Ovary (tissue), 9 donors: Measurements from ENCODE around the gene CCND3. TPM values are rescaled to one million over a fixed set of nuclear protein-coding genes. Genes with fewer than 3 reads are reported as not detected.
"Not testable (repeated sequence)": the region's sequence is repeated elsewhere in the genome, so short reads cannot be mapped to it uniquely, and the experiment has no call there.

Experiments
- DNase-seq, 5 donors: peaks; one replicate each; pipeline ENCODE4 v3.0.0-alpha.2; 2019 to 2020
- H3K27ac ChIP-seq, 2 donors: fragments of 200-600 bp; one replicate each; pipeline versions ENCODE4 v1.5.1 to v1.8.0; 2019 to 2022
- H3K27me3 ChIP-seq: fragments of 200-600 bp; one replicate; pipeline ENCODE4 v1.8.0; 2022
- H3K36me3 ChIP-seq: fragments of 200-600 bp; sonication (generic); one replicate; pipeline ENCODE4 v1.5.1; 2019
- H3K4me1 ChIP-seq: one replicate; pipeline ENCODE4 v1.8.1; 2013; ENCODE audit warnings: mild to moderate bottlenecking, moderate library complexity; ENCODE audit not compliant: insufficient read depth
- H3K4me3 ChIP-seq: fragments of 200-600 bp; sonication (generic); one replicate; pipeline ENCODE4 v1.5.1; 2017
- H3K9me3 ChIP-seq, 2 donors: fragments of 200-600 bp in 1 of 2; sonication (generic) in 1 of 2; one replicate each; pipeline versions ENCODE4 v1.5.1 to v1.8.1; 2013 to 2019; ENCODE audit warnings: mild to moderate bottlenecking in 1 of 2, moderate library complexity in 1 of 2
- EP300 ChIP-seq: sonication (generic); formaldehyde crosslinking; IDR thresholded peaks from one replicate; pipeline ENCODE4 v1.6.1; 2017; ENCODE audit warnings: antibody characterized with exemption
- POLR2A ChIP-seq: fragments of 450-650 bp; IDR thresholded peaks from one replicate; pipeline ENCODE4 v1.6.1; 2017; ENCODE audit warnings: antibody characterized with exemption, mild to moderate bottlenecking, moderate library complexity
- WGBS, 3 donors: extraction: QIAGEN DNeasy Blood & Tissue Kit in 1 of 3; methylation state at CpG; one replicate each; pipeline versions ENCODE4 v1.1.5 to v1.1.7; 2013 to 2017; 5-methylcytosine and 5-hydroxymethylcytosine counted together
- intact Hi-C, 4 donors: fragments of 100-400 bp; cut with DNase I; formaldehyde crosslinking; loops; one replicate each; pipeline versions ENCODE4 v1.11.0 to v1.15.1; 2022 to 2023
- polyA plus RNA-seq, 2 donors: library from polyadenylated mRNA; stranded (reverse); fragments of 200-250 nt in 1 of 2; fragments of 350-450 nt in 1 of 2; fragmentation: Illumina TruSeq in 1 of 2; extraction: RNeasy Lipid Tissue Mini Kit (QIAGEN cat#74804) in 1 of 2; gene quantifications; one replicate each; pipeline ENCODE4 v1.2.3, GENCODE V29; 2013 to 2014
- total RNA-seq, 7 donors: library from RNA; depleted of rRNA in 2 of 7; stranded (reverse); fragments of >200 nt in 2 of 7; fragmentation: NEBNext Ultra II Directional in 3 of 7; extraction: Animal tissue kit (Norgen Biotek cat#: 25700) in 3 of 7; gene quantifications; one replicate each; pipeline versions ENCODE4 v1.1.0 to v1.2.4, GENCODE V29; 2016 to 2023
- TF ChIP-seq, protein P1 (sequence below), 3 donors: fragments of 450-650 bp in 2 of 3; fragments of 200-600 bp in 1 of 3; IDR thresholded peaks; one replicate each; pipeline versions ENCODE4 v1.5.1 to v1.8.0; 2016 to 2022; ENCODE audit warnings: antibody characterized with exemption in 3 of 3, mild to moderate bottlenecking in 1 of 3
- donor health status: DM: no; HTN: no; CAD: no; lungs with moderate emphysema.
- donor health status: DM: no; HTN: no; CAD: no.
- donor health status: Bipolar disorder and iron deficiency.
- donor health status: DM: yes; HTN: yes; CAD: no.
- donor health status: DM: no; HTN: no; CAD: no.
- donor health status: DM: yes; HTN: yes; CAD: no.

Gene CCND3
- total and polyA plus RNA-seq, 9 donors = 22.7 to 217 (median 53.7) TPM

DNA sequence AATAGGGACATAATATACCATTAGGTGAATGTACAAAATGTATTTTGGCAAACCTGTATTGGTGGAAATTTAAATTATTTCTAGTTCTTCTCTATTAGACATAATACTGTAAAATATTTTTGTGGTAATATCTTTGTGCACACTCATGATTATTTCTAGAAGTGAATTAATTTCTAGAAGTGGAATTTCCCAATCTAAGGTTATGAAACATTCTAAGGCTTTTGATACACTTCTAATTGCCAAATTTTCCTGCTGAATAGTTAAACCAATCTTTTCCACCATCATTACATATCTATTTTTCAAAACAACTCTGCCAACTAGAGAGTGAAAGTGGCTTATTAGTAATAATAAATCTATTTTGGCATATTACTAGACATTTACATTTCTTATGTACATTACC lies 1.8 kb upstream of the CCND3 start:
- no peak for DNase-seq
- Histone ChIP-seq H3K36me3 (no peaks in the 10 kb centered on the region), H3K9me3 (no peaks in the 10 kb centered on the region), H3K4me1 (peaks cover 10% of the 10 kb centered on the region), H3K27ac (no peak overlapping the region), H3K4me3 (no peak overlapping the region), H3K27me3 (no peaks in the 10 kb centered on the region)
- no peak for TF ChIP-seq EP300
- TF ChIP-seq, protein P1, sequence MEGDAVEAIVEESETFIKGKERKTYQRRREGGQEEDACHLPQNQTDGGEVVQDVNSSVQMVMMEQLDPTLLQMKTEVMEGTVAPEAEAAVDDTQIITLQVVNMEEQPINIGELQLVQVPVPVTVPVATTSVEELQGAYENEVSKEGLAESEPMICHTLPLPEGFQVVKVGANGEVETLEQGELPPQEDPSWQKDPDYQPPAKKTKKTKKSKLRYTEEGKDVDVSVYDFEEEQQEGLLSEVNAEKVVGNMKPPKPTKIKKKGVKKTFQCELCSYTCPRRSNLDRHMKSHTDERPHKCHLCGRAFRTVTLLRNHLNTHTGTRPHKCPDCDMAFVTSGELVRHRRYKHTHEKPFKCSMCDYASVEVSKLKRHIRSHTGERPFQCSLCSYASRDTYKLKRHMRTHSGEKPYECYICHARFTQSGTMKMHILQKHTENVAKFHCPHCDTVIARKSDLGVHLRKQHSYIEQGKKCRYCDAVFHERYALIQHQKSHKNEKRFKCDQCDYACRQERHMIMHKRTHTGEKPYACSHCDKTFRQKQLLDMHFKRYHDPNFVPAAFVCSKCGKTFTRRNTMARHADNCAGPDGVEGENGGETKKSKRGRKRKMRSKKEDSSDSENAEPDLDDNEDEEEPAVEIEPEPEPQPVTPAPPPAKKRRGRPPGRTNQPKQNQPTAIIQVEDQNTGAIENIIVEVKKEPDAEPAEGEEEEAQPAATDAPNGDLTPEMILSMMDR (IDR thresholded peaks at IDR 0.05) = no peak
- no peak for TF ChIP-seq POLR2A
- intact Hi-C loops = loop anchor here in 1 of 4 donors (5.0 kb wide), 1 partner anchor 99 kb away; no protein-coding TSS in a partner anchor

DNA sequence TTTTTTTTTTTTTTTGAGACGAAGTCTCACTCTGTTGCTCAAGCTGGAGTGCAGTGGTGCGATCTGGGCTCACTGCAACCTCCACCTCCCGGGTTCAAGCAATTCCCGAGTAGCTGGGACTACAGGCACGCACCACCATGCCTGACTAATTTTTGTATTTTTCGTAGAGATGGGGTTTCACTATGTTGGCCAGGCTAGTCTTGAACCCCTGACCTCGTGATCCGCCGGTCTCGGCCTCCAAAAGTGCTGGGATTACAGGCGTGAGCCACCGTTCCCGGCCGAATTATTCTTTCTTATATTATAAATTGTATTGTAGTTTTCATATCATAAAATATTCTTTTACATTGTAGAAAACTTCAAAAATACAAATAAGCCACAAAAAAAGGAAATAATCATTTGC lies 1.3 kb upstream of the CCND3 start:
- intact Hi-C loops = loop anchor here in 1 of 4 donors (5.0 kb wide), 1 partner anchor 99 kb away; no protein-coding TSS in a partner anchor

DNA sequence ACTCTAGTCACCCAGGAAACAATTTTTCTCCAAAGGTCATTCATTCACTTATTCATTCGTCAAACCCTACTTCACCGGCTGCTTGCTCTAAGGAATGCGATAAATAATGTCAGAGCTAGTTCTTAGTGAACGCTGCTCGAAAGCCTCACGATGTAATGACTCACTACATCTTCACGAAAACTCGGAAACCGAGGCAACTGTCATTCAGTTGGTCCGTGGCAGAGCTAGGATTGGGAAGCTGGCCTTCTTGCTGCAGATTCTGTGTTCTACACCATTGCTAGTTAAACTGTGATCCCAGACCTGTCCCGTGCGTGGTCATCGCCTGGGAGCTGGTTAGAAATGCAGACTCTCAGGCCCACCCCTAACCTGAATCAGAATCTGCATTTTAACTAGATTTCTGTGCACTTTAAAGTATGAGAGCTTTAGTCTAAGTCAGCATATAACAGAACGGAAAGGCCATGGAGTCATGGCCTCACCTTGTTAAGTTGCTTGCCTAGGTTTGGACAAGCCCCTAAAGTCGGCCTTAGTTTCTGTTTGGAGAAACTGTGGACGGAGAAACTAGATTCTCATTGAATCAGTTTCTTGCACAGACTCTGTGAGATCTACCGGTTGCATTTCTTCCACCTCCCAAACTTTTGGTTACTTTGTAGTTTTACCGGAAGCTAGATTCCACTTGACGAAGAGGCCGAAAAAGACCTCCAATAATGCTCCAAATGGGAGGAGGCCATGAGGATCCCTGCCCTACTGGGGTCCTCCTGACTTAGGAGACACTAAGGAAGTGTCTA lies 651 bp upstream of the CCND3 start:
- Histone ChIP-seq H3K9me3 (no peaks in the 10 kb centered on the region), H3K4me1 (peaks cover 10% of the 10 kb centered on the region), H3K36me3 (no peaks in the 10 kb centered on the region), H3K4me3 (peak overlapping the region; percentile 61), H3K27me3 (no peaks in the 10 kb centered on the region), H3K27ac (peak overlapping the region in 1 of 2 donors; percentile 29)
- DNase-seq = no peak
- WGBS, 3 donors = 31 to 35% (median 33%) methylated on average over 20 of the region's 20 CpGs
- TF ChIP-seq, protein P1 (IDR thresholded peaks at IDR 0.05) = no peak
- TF ChIP-seq EP300 (no peak), POLR2A (no peak)
- intact Hi-C loops = loop anchor here in 1 of 4 donors (5.0 kb wide), 1 partner anchor 100 kb away; no protein-coding TSS in a partner anchor

More for the DNA sequence above, 1.3 kb upstream of the CCND3 start:
- not testable (repeated sequence) for H3K9me3 ChIP-seq, H3K4me1 ChIP-seq, H3K36me3 ChIP-seq, H3K4me3 ChIP-seq, H3K27ac ChIP-seq, DNase-seq, H3K27me3 ChIP-seq
- WGBS, 3 donors = 80 to 89% (median 85%) methylated on average over 14 of the region's 14 CpGs

GRCh38 chr6:41940759-41941279 lies 789 bp downstream of the CCND3 start:
- Histone ChIP-seq H3K27me3 (no peaks in the 10 kb centered on the region), H3K27ac (peak overlapping the region; percentile 29 to 31), H3K9me3 (no peaks in the 10 kb centered on the region), H3K4me1 (peaks cover 10% of the 10 kb centered on the region), H3K36me3 (no peaks in the 10 kb centered on the region), H3K4me3 (peak overlapping the region; percentile 61)
- intact Hi-C loops = loop anchor here in 1 of 4 donors (5.0 kb wide), 1 partner anchor 101 kb away; no protein-coding TSS in a partner anchor
- WGBS, 3 donors = 0% methylated on average over 35 to 38 of the region's 38 CpGs
- TF ChIP-seq, protein P1 (IDR thresholded peaks at IDR 0.05) = no peak
- TF ChIP-seq EP300 (no peak), POLR2A (no peak)
- DNase-seq = peak; percentile 50 to 74 (median 58)
